ENCODE measurements around the gene PTAR1. TPM values are rescaled to one million over a fixed set of nuclear protein-coding genes. Genes with fewer than 3 reads are reported as not detected.

PTAR1 gene
- total RNA-seq, 2 experiments from 2014 or later, result 28.3 to 29.5 TPM

DNA sequence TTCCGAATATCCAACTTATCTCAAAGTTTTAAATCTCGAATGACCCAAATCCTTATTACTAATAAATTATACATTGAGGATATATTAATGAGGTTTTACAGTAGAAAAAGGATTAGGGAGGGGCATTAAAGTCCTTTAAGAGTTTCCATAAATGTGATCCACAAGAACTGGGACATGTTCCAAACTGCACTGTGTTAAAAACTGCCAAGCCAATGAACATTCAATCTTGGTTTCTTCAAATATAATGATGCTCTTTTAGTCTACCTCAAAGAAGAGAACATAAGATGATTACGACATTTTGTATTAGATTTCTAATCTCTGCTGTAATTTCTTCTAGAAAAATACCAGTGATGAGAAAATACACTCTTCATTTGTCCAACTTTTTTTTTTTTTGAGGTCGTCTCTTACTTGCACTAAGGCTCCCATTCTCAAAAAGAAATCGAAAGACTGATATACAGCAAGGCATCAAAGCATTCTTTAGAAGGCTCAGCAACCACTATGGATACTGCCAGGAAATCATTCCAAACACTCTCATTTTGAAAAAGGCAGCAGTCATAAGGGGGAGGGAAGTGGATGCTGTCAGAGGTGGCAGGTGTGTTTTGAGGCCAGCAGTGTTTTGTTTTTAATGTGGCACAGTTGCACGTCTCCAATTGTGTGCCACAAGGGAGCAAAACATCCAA lies 1.7 kb downstream of the PTAR1 start:
- CTCF ChIA-PET, result interaction anchor here (1.3 kb wide), 1 partner anchor 86 kb away, joined by 5 read pairs; the partner anchor contains the start of gene APBA1
- POLR2A ChIA-PET, result interaction anchor here (0.7 kb wide), 1 partner anchor 87 kb away, joined by 4 read pairs; no protein-coding TSS in a partner anchor

DNA sequence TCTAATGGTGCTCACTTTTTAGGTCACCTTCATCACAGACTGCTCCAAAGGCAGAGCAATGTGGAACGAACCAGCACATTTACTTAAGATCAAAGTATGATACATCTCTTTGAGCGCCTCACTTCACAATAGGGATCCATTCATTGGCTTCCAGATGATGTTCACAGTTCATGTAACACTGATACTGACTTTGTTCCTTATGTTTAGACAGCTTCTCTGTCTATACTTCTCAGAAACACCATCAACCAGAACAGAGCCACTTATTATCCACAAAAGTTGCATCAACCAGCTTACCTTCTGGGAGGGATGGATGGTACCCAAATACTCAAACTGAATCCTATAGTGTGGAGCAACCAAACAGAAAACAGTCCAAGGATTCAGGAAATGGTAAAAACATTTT lies 4.6 kb downstream of the PTAR1 start:
- ChIA-PET CTCF (interaction anchor here (0.6 kb wide), 1 partner anchor 24 kb away, joined by 3 read pairs; no protein-coding TSS in a partner anchor), POLR2A (no interaction called here)

DNA sequence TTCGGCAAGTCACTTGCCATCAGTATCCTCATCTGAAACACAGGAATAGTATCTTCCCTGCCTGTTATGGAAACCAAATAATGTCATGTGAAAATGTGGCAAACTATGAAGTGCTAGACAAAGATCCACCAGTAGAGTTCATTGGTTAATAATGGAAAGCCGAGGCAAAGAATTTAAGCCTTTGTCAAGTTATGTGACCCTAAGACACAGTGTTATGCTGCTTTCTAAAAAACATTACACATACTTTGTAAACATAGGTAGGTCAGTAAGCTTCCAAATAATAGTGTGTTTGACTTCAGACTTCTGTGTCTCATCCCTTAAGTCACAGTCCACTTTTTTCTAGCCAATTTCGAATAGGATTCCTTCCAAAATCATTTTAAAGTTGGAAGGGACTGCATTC lies 6.0 kb downstream of the PTAR1 start:
- CTCF ChIA-PET, result no interaction called here
- POLR2A ChIA-PET, result no interaction called here

DNA sequence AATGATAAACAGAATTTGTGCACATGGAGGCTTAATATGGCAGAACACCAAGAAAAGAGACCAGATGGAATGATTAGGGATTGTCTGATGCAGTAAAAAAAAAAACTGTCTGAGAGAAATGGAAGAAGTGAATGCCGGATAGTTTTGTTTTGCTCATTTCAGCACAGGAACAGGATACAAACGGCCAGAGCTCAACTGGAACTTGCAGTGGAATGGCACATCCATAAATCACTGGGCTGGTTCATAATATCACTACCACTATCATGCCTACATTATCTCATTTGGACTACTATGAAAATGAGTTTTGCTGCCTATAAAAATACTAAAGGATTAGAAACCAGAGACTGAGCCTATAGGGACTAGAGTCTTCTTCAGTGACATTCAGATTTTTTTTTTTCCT lies 9.7 kb downstream of the PTAR1 start:
- ChIA-PET POLR2A (no interaction called here), CTCF (interaction anchor here (0.6 kb wide), 1 partner anchor 65 kb away, joined by 4 read pairs; no protein-coding TSS in a partner anchor)

DNA sequence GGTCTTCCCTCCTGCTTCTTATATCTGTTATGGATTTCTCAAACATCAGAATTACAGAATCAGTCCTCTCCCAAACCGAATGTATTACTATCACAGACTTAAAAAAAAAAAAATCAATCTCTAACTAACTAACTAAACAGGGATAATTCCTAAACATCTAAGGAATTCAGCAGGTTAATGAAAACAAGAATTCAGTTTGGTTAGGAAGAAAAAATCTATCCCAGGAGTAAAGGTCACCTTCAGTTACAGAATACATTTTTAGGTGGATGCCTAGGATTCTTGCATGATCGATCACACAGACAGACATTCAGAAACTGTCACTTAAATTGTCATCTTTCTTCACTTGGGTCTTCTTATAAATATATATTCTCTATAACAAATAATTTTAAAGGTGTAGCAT lies 11.5 kb downstream of the PTAR1 start:
- POLR2A ChIA-PET, result no interaction called here
- CTCF ChIA-PET, result interaction anchor here (0.6 kb wide), 1 partner anchor 375 kb away, joined by 3 read pairs; no protein-coding TSS in a partner anchor

DNA sequence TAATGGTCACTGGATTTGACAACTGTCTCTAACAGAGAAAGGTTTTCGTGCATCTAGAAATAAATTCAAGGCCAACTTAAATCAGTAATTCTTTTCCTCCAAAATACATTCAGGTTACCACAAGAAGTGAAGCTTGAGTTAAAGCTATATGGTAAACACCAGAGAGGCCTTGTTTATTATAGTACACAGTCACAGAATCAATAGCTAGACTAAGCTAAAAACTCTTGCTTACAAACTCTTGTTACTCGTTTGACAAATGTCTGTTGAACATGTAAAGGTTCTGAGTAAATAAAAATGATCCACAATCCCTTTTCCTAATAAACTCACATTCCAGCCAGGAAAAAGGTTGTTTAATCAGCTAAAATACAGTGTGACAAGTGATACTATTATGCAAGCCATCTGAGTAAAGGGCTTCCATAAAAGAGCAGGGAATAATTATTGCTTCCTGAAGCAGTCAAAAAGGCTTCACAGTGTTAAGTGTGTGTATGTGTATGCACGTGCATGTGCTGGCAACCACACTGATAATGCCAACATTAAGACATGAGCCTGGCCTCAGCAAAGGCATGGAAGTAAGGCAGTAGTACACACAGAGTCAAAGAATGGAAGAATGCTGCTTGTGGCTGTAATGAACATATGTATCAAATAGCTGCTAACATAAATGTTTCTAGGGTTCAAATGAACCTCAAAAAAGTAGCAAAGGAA lies 12.8 kb downstream of the PTAR1 start:
- ChIA-PET POLR2A (no interaction called here), CTCF (no interaction called here)

DNA sequence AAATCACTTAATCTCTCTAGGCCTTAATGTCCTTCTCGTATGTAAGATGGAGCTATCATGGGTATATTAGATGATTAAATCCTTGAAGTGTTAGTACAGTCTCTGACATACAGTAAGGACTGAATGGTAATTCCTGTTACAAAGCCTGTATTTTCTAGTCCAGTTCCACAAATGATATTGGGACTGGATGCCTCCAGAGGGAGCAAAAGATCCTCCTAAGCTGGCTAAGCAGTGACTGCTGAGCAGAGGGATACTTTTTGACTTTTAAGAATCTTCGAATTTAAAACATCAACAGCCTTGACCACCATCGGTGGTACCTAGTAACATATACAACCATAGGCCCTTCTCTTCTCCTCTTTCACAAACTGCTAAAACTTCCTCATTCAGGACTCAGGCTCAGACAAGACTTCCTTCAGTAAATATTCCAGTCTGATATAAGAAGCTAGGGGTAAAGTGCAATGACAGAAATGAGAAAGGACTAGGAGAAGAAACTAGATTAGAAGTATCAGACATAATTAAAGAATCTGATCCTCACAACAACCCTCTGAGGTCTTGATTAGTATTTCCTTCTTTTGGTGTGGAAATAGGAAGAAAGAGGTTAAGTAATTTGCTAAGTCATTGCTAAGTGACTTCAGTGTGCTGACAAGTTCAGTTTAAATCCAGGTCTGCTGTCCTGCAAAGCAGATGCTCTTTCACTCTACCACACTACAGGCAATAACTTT lies 13.9 kb downstream of the PTAR1 start:
- ChIA-PET CTCF (interaction anchor here (1.1 kb wide), 1 partner anchor 174 kb away, joined by 3 read pairs; no protein-coding TSS in a partner anchor), POLR2A (no interaction called here)

DNA sequence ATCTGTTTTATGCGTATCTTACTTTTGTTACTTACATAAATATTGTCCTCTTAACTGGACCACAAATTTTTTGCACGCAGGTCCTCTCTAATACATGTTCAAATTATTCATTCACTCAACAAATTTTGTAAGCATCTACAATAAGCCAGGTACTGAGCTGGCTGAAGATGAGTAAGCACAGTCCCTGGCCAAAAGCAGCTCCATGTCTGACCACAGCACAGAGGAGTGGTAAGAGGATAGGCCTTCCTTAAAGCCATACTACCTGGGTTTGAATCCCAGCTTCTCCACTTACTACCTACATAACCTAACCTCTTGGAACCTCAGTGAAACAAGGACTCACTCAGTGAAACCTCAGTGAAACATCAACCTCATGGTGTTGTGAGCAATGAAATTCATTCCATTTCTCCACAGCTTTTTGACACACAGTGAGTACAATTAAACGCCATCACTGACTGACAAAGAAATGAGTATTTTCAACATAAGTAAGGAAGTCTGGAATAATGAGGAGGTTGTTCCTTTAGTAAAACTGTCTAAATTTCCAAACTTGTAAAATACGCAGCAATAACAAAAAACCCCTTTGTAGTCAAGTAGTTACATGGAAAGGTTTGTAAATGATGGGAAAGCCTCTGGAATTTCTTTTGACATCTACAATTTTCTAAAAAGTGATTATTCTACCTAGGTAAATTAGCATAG lies 15.0 kb downstream of the PTAR1 start:
- POLR2A ChIA-PET, result no interaction called here
- CTCF ChIA-PET, result no interaction called here

DNA sequence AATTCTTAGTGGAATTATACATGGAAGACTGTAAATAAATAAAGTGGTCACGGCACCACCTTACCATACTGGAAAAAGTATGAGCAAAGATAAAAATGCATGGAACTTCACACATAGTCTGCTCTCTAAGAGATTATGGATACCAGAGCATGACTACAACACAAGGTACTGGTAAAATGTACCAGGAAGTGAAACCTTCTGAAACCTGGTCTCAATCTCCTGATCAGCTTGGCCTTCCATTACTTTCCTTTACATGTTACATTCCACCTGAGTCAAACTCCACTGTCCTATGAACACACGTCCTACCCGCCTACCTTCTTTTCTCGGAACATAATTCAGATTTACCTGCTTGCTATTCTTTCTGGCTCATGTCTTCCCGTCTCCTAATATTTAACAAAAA lies 15.9 kb downstream of the PTAR1 start:
- POLR2A ChIA-PET, result no interaction called here
- CTCF ChIA-PET, result no interaction called here

DNA sequence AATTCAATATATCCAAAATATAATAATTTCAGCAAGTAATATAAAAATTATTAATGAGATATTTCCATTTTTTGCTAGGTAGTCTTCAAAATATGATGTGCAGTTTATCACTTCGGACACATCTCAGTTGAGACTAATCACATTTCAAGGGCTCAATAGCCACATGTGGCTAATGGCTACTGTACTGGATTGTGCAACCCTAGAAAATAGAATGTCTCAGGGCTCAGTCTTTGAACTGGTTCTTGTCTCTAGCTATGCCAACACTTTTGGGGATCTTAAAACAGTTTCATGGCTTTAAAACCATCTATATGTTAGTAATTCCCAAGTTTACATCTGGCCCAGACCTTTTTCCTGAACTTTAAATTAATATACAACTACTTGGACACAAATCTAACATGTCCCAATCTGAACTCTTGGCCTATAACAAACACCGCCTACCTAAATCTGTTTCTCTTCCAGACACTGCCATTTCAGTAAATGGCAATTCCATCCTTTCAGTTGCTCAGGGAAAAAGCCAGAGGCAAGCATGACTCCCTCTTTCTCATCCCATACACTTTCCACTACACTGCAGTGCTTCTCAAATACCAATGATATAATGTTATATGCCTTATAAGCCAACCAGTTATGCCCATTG lies 18.8 kb downstream of the PTAR1 start:
- ChIA-PET POLR2A (no interaction called here), CTCF (no interaction called here)

DNA sequence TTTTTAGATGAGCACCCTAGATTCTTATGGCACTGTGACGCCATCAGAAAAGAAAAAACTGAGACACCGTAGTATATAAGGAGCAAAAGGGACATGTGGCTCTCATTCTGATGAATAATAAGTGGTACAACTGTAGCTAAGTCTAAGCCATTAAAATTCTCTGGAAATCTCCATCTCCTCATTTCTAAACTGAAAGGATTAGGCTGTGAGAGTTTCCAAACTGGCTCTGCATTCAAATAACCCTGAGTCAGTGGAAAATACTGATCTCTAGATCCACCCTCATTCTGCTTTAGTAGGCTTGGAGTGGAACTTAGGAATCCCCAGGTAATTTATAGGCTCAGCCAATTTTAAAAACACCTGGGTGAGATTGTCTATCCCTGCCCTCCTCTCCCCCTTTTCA lies 28.5 kb downstream of the PTAR1 start:
- ChIA-PET POLR2A (no interaction called here), CTCF (no interaction called here)

DNA sequence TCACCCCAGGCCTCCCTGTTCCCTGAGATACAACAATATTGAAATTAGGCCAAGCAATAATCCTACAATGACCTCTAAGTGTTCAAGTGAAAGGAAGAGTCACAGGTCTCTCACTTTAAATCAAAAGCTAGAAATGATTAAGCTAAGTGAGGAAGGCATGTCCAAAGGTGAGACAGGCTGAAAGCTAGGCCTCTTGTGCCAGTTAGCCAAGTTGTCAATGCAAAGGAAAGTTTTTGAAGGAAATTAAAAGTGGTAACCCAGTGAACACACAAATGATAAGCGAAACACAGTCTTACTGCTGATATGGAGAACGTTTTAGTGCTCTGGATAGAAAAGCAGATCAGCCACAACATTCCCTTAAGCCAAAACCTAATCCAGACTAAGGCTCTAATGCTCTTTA lies 39.8 kb downstream of the PTAR1 start:
- ChIA-PET CTCF (no interaction called here), POLR2A (no interaction called here)

DNA sequence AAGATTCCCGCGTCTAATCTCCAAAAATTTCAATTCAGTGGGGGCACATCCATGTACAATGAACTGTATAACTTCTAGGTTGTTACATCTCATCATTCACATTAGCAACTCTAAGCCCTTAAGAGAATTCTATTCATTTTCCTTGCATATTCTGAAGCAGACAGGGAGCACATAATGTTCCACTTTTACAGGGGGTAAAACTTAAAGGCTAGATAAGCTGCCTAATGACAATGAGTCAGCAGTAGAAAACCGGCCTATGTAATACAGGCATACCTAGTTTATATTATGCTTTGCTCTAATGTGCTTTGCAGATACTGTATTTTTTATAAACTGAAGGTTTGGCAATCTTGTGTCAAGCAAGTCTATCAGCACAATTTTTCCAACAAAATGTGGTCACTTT lies 40.4 kb downstream of the PTAR1 start:
- ChIA-PET CTCF (no interaction called here), POLR2A (no interaction called here)

DNA sequence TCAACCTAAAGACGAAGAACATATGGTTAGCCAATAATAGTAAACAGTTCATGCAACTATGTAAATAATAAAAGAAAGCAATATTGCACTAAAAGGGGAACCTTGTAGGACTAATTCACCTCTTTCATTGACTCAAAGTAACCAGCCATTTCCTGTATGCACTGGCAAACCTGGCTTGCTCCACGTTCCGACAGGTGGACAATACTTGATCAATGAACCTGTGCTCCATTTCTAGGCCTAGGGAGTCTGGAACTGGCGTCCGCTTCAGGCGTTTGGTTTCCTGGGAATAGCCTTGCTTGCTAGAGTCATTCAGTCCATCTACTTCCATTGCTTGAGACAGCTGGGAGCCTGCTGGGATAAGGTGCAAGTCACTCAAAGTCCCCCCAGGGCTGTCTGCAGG lies 41.6 kb downstream of the PTAR1 start:
- POLR2A ChIA-PET, result no interaction called here
- CTCF ChIA-PET, result no interaction called here

DNA sequence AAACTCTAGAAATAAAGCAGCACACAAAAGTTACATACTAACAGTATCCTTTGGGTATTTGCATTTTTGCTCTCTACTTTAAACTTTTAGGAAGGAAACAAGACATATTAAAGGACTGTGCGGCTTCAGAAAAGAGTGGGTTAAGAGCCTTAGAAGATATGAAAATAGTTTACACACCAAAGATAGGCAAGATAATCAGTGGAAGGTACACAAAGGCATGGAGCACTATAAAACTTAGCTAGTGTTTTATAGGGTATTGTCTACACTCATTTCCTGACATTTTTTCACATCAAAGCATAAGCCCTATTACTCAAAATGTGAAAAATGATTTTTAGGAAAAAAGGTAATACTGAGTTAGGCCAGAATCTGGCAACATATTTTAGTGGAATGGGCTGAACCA lies 44.0 kb downstream of the PTAR1 start:
- POLR2A ChIA-PET, result no interaction called here
- CTCF ChIA-PET, result no interaction called here

DNA sequence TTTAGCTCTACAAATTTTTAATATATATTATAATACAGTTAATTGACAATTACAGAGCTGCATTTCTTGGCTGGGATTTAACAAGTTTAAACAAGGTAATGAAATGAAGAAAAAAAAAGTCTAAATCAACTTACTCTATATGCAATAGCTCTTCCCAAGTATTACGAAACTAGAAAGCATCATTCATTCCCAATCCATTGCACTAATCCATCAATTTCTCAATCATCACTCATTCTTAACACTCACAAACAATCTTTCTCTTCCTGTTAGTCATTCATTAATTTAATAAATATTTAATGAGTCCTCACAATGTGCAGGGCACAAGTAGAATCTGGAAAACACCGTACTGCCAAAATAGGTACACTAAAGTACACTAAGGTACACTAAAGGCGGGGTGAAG lies 44.7 kb downstream of the PTAR1 start:
- ChIA-PET CTCF (no interaction called here), POLR2A (no interaction called here)

DNA sequence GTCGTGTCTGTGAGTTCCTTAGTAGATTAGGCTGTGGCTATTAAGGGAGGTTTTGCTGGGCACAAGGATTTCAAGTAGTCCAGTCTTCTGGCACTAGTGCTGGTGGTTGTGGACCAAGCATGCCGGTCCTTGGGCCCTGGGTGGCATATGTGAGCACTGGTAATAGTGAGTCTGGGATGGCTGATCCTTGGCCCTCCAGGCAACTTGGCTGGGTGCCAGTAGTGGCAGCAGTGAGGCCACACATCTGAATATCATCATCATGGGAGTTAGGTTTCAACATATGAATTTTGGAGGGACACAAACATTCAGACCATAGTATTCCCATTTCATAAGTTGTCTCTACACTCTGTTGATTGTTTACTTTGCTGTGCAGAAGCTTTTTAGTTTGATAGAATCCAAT lies 62.3 kb downstream of the PTAR1 start:
- ChIA-PET POLR2A (no interaction called here), CTCF (no interaction called here)

DNA sequence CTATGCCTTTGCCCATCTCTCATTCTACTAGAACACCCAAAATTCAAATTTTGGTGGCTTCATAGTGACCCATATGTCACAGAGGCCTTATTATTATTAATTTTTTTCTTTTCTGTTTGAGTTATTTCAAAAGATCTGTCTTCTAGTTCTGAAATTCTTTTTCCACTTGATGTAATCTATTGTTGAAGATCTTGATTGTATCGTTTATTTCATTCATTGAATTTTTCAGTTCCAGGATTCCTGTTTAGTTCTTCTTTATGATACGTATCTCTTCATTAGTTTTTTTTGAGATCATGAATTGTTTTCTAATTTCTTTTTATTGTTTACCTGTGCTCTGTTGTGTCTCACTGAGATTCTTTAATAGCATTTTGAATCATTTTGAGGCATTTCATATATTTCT lies 63.0 kb downstream of the PTAR1 start:
- CTCF ChIA-PET, result no interaction called here
- POLR2A ChIA-PET, result no interaction called here

DNA sequence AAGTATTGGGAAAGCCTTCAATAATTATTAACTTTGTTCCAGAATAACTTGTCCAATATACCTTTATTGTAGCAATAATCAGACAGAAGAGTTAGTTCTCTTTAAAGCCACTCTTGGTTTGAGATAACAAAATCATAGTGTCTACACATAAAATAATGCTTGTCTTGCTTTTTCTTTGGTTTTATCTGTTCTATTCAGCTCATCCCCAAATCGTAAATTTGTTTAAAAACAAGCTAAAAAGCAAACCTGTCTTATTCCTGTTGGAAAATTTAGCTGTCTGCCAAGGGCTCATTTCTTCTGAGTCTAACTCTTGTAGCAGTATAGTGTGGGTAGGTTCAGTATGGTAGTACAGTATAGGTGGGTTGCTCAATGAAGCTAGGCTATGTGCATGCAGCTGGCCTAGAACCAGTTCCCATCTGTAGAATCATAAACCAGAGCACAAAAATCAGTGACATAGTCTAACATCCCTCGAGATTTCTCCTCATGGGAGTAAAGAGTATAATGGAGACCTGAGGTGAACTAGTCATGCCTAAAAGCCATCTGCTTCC lies 69.7 kb downstream of the PTAR1 start:
- CTCF ChIA-PET, result interaction anchor here (0.5 kb wide), 1 partner anchor 522 kb away, joined by 3 read pairs; no protein-coding TSS in a partner anchor

DNA sequence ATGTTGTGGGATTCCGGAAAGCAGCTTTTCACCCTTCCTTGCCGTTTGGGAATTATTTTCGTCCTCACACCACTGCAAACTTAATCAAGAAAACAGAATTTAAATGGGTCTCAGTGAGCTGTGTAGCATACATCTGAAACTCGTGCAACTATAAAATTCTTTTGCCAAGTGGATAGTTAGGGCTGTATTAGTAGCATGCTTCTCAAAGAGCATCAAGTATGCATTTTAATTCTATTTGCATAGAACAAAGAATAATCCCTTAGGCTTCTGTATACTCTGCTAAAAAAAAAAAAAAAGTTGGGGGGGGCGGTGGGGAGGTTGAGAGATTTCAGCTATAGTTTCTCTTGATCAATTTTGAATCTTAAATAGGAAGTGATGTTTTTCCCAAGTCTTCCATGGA lies 75.9 kb downstream of the PTAR1 start:
- ChIA-PET CTCF (no interaction called here), POLR2A (no interaction called here)

More for the DNA sequence above, 69.7 kb downstream of the PTAR1 start:
- POLR2A ChIA-PET, result no interaction called here
